Hematopoietic multipotent progenitor cell treated with erythropoietin and hydrocortisone succinate and interleukin-3 and kit ligand, for 6 days (in vitro differentiated cells): ENCODE measurements around the gene BRK1.
"Not testable (repeated sequence)": the region's sequence is repeated elsewhere in the genome, so short reads cannot be mapped to it uniquely, and the experiment has no call there.

Source experiments
- DNase-seq: peaks from one replicate; pipeline ENCODE4 v3.0.0-alpha.2; 2015

Gene BRK1

DNA sequence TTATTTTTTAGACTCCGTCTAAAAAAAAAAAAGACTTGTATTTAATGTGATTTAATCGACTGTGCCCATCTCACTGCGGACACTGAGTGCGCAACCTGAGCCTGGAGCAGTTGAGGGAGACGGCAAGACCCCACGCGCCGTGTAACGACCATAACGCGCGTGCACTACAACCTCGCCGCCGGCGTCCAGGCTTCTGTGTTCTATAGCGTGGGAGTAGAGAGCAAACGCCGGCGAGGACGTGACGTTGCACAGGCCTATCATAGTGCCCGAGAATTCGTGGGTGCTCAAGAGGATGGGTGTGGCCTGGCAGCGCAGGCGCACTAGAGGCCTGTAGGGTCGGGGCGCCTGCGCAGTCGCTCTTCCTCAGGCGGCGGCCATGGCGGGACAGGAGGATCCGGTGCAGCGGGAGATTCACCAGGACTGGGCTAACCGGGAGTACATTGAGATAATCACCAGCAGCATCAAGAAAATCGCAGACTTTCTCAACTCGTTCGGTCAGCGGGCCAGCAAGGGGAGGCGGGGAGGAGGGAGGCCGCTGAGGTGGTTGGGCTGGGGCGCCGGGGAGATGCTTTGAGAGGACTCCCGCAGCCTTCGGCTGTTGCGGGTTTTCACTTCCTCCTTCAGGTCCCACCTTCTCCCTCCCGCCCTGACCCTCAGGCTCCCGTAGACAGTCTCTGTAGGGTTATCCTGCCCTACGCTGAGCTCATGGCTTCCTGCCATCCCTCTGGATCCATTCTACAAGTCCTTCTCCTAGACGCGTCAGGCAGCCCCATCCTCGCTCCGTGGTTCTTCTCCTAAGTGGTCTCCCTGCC is at the start of gene BRK1:
TSS of gene BRK1 (plus strand) at position 350 of the 812 bp plus-strand sequence. CDS start at position 377, 27 bp downstream.
- peak; percentile 99 for DNase-seq

DNA sequence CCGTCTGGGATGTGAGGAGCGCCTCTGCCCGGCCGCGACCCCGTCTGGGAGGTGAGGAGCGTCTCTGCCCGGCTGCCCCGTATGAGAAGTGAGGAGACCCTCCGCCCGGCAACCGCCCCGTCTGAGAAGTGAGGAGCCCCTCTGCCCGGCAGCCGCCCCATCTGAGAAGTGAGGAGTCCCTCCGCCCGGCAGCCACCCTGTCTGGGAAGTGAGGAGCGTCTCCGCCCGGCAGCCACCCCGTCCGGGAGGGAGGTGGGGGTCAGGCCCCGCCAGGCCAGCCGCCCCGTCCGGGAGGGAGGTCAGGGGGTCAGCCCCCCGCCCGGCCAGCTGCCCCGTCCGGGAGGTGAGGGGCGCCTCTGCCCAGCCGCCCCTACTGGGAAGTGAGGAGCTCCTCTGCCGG is 45.4 kb upstream of the BRK1 start:
- not testable (repeated sequence) for DNase-seq

DNA sequence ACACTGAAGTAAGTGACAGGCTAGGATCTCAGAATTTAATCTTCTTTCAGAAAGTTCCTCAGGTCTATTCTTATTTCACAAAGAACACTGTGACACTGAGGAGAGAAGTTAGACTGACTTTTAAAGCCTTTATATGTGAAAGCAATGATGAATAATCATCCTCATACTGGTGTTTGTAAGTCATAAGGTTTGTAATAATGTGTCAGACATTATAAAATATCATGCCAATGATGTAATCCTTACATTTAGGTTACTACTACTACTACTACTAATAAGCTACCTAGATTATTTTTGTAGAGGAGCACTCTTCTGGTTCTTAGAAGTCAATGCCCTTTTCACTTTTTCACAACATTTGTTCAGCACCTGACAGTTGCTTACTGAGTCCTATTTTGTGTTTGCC is 40.8 kb upstream of the BRK1 start:
- DNase-seq: no peak

DNA sequence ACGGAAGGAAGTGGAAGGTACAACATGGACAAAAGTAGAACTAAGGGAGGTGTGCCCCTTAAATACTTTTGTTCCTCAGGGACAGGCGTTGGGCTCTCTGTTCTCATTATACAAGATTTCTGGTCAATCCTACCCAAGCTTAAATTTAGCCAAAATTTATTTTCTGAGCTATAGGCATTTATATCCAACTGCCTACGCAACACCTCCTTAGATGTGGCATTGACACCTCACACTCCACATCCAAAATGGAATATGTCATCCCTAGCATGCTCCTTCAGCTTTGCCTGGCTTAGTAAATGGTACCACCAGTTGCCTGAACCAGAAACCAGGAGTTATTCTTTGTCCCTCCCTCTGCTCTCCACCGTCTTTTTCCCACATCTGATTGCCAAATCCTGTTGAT is 33.6 kb upstream of the BRK1 start:
- no peak for DNase-seq

DNA sequence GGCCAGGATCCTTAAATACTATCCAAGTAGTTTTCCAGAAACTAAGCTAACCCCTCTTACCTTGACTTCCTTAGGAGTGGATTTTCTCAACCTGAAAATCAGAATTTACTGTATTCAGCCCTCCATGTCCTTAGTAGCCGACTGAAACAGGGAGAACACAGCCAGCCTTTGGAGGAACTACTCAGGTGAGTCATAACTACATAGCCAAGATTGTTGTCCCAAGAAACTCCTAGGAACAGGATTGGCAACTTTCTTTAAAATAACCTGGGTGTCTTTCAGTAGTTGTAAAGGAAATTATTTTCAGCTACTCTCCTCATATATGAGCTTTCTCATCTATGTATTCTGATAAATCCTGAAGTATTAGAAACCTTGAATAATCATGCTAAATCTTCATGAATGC is 29.7 kb upstream of the BRK1 start:
- no peak for DNase-seq

DNA sequence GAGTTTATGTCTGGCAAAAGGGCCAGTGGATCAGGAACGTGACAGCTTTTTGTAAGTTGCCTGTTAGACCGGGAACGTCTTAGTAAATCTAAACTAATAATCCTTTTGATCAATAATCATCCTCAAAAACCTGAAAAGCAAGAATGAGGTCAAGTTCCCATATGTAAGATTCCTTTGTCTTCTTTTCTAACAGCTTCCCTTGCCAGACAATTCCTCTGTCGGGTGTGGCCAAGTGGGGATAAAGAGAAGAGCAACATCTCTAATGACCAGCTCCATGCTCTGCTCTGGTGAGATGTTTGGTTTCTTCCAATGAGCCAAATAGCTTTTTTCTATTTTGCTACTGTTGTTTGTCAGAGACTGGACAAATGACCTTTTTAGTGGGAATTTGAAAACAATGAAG is 27.2 kb upstream of the BRK1 start:
- DNase-seq: no peak

DNA sequence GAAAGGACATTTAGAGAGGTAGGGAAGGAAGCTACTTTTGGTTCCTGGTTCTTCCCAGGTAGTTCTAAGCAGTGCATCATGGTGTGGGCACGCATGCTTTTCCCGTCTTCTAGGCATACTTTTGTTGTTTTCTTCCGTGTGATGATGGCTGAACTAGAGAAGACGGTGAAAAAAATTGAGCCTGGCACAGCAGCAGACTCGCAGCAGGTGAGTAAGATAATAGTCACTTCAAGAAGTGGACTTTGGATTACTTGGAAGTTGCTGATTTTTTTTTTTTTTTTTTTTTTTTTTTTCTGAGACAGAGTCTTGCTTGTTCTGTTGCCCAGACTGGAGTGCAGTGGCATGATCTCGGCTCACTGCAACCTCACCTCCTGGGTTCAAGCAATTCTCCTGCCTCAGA is 25.3 kb upstream of the BRK1 start:
- no peak for DNase-seq

DNA sequence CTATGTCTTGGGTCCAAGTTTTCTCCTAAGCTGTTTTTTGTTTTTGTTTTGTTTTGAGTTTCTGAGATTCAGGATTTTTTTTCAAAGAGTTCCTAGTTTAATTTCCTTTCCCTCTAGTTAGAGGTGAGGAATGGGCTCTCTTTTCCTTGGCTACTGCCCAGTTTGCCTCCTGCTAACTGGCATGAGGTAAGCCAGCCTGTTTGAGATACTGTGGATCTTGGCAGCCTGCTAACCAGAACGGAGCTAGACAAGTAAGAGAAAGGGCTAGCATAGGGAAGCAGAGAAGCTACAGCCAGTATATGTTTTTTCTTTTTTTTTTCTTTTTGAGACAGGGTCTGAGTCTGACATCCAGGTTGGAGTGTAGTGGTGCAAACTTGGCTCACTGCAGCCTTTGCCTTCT is 24.7 kb upstream of the BRK1 start:
- not testable (repeated sequence) for DNase-seq

DNA sequence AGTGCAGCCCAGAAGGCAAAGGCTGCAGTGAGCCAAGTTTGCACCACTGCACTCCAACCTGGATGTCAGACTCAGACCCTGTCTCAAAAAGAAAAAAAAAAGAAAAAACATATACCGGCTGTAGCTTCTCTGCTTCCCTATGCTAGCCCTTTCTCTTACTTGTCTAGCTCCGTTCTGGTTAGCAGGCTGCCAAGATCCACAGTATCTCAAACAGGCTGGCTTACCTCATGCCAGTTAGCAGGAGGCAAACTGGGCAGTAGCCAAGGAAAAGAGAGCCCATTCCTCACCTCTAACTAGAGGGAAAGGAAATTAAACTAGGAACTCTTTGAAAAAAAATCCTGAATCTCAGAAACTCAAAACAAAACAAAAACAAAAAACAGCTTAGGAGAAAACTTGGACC is 24.1 kb upstream of the BRK1 start:
- DNase-seq: not testable (repeated sequence)

DNA sequence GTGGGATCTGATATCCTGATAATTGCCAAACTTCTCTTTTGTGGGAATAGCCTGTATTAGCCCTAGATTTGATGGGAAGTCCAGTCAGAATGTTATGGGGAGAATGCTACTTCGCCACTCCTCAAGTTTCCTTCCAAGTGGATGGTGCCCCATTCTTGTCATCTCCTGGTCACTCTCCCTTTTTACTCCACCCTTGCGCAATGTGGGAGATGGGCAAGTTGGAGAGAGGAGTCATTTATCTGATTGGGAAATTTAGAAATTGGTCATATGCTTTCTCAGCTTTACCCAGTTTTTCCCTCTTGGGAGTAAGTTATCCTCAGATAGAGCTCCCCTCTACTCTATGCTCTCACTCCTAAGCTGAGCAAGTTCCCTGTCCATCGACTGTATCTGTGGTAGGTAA is 21.8 kb upstream of the BRK1 start:
- DNase-seq: no peak

DNA sequence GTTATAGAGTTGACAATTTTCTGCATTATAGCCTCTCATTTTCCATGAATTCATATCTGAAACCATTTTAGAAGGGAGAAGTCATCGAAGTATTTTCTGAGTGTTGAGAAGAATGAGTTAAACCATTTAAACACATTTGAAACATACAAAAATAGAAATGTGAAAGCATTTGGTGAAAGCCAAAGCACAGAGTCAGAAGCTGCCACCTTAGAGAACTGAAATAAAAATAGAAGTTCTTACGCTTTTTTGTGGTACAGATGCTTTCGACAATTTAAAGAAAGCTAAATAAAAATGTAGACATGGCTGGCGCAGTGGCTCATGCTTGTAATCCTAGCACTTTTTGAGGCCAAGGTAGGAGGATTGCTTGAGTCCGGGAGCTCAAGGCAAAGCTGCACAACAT is 16.4 kb upstream of the BRK1 start:
- DNase-seq: no peak

DNA sequence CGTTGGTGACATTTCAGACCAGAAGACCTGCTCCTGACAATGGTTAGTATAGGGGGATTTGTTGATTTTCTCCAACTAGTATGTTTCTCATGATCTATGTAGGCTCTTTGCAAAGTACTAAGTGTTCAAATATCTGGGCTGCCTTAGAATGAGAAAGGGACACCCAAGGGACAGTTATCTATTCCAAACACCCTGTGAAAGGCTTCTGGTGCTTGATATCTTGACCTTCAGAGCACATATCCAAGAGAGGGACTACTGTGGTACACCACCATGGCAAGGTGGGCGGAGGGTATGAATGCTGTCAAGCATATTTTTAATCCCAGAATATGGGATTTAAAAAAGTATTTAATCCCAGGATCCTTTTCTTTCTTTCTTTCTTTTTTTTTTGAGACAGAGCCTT is 8.6 kb upstream of the BRK1 start:
- DNase-seq: peak; percentile 73

DNA sequence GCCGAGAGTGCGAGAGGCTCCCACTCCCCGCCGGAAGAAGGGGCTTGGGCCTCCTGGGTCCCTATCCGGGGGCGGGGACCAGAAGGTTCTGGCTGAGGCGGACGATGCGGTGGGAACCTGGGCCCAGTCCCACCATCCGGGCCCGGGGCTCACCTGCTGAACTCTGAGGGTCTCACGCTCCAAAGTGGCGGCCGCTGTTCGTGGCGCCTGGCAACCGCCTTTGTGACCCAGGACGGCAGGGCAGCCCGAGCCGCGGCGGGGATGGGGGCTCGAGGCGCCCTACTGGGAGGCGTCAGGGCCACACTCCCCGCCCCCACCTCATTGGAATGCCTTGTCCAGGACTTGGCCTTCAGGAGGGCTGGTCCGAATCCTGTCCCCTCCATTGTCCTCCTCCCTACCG is 7.4 kb upstream of the BRK1 start, which contains the start of gene FANCD2OS:
TSS of gene FANCD2OS (minus strand) at position 165 of the 400 bp plus-strand sequence. CDS start 3,481 bp downstream, outside the sequence.
- DNase-seq: no peak

DNA sequence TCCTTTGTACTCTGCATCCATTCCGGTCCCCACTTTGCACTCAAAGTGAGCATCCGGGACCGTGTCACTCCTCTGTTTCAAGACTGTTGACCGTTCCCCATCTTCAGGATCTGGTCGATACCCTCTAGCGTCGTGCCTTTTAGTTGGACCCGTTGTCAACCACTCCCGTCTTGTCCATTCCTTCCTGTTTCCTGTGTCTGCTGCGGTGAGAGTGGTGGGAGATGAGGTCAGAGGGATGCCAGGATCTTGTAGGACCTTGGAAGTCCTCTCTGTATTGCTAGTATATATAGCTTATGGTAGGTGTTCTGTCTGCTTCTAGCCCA is 624 bp downstream of the BRK1 start:
- peak; percentile 66 for DNase-seq

DNA sequence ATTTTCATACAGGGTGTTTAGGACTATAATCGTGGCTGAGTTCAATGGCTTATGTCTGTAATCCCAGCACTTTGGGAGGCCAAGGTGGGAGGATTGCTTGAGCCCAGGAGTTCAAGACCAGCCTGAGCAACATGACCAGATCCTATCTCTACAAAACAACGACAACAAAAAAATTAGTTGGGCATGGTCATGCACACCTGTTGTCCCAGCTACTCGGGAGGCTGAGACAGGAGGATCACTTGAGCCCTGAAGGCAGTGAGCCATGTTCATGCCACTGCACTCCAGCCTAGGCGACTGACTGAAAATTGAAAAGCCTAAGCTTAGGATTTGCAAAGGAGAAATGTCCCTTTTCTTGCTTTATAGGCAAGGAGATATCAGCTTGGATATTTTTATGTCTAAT is 1.5 kb downstream of the BRK1 start:
- no peak for DNase-seq

DNA sequence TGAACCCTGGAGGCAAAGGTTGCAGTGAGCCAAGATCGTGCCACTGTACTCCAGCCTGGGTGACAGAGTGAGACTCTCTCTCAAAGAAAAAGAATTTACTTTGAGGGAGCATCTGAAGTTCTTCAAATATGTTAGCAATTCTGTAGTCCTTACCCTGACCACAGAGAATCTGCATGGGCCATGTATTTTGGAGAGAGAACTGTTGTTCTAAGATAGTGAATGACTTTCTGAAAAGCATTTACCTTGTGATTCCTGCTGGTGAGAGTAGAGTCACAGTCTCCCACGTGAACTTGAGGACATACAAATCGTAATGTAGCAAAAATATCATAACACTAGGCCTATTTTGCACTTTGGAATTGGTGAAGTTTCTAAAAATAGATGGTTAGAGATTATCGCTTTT is 3.9 kb downstream of the BRK1 start:
- DNase-seq: no peak

DNA sequence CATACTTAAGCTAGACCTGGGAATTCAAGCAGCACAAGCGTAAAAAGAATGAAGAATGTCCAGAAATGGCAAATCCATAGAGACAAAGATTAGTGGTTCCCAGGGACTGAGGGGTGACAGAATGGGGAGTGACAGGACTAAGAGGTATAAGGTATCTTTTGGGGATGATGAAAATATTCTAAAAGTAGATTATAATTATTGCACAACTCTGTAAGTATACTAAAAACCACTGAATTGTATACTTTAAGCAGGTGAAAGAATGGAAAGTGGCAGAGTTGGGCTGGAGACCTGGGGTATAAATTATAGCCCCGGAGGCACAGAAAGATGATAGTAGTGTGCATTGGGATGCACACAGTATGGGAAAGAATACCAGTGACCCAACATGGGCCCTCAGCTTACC is 5.6 kb downstream of the BRK1 start:
- DNase-seq: no peak

DNA sequence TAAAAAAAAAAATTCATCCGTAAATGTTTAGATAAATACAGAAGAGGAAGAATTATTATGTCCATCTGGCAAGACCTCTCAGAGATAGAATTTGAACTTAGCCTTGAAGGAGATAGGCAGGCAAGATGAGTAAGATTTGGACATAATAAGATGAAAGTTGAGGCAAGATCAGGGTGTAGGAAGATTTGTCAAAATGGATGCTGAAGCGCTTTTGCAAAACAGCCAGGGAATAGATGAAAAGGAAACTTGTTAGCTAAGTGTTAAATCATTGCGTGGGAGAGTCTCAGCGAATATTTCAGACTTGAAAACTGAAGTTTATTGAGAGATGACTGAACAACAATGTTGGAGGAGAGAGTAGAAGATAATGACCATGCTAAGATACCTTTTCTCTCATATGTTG is 7.2 kb downstream of the BRK1 start:
- DNase-seq: no peak

DNA sequence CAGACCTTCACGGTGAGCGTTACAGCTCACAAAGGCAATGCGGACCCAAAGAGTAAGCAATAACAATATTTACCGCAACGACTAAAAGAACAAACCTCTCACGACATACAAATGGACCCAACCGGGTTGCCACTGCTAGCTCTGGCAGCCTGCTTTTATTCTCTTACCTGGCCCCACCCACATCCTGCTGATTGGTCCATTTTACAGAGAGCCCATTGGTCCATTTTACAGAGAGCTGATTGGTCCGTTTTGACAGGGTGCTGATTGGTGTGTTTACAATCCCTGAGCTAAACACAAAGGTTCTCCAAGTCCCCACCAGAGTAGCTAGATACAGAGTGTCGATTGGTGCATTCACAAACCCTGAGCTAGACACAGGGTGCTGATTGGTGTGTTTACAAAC is 20.4 kb downstream of the BRK1 start:
- not testable (repeated sequence) for DNase-seq

DNA sequence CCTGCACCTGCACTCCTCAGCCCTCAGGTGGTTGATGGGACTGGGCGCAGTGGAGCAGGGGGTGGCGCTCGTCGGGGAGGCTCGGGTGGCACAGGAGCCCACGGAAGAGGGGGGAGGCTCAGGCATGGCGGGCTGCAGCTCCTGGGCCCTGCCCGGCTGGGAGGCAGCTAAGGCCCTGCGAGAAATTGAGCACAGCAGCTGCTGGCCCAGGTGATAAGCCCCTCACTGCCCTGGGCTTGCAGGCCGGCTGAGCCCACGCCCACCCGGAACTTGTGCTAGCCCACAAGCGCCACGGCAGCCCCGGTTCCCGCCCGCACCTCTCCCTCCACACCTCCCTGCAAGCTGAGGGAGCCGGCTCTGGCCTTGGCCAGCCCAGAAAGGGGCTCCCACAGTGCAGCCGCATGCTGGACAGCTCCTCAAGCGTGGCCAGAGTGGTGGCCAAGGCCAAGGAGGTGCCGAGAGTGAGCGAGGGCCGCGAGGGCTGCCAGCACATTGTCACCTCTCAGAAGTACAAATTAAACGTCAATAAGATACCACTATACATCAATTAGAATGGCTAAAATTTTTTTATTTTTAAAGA is 21.0 kb downstream of the BRK1 start:
- no peak for DNase-seq

DNA sequence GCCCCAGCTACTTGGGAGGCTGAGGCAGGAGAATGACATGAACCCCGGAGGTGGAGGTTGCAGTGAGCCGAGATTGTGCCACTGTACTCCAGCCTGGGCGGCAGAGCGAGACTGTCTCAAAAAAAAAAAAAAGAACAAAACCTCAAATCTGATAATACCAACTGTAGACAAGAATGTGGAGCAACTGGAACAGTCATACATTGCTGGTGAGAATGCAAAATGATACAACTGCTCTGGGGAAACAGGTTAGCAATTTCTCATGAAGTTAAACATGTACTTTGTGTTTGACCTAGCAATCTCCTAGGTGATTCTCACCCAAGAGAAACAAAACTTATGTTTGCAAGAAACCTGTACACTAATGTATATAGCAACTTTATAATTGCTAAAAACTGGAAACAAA is 21.7 kb downstream of the BRK1 start:
- peak; percentile 87 for DNase-seq

DNA sequence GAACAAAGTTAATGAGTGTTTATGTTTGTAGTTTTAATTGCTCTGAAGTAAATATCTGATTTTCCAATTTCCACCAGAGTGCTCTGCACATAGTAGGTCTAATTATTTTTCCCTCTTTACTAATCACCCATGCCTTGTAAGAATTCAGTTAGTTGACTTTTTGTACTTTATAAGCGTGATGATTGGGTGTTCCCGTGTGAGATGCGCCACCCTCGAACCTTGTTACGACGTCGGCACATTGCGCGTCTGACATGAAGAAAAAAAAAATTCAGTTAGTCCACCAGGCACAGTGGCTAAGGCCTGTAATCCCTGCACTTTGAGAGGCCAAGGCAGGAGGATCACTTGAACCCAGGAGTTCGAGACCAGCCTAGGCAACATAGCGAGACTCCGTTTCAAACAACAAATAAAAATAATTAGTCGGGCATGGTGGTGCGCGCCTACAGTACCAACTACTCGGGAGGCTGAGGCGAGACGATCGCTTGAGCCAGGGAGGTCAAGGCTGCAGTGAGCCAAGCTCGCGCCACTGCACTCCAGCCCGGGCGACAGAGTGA is 25.6 kb downstream of the BRK1 start:
- DNase-seq: no peak

DNA sequence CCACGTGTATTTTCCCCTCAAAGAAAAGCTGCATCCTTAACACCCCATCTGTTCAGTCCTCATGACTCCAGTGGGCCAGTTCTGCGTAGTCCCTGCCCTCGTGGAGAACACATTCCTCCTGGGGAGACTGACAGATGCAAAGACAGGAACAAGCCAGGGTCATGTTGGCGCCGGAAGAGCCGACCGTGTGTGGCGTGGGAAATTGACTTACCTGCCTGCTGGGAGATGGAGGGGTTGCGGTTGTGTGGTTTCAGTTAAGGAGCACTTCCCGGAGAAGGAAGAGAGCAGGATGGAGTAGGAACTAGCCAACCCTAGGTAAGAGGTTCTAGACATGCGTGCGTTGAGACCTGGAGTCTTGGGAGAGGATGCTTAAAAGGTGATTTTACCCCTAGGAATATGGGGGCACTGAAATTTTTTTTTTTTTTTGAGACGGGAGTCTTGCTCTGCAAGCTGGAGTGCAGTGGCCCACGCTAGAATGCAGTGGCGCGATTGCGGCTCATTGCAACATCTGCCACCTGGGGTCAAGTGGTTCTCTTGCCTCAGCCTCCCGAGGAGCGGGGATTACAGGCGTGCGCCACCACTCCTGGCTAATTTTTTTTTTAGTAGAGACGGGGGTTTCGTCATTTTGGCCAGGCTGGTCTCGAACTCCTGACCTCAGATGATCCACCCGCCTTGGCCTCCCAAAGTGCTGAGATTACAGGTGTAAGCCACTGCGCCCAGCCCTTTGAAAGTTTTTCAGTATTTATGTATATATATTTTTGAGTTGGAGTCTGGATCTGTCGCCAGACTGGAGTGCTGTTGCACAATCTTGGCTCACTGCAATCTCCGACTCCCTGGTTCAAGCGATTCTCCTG is 27.5 kb downstream of the BRK1 start:
- no peak for DNase-seq

DNA sequence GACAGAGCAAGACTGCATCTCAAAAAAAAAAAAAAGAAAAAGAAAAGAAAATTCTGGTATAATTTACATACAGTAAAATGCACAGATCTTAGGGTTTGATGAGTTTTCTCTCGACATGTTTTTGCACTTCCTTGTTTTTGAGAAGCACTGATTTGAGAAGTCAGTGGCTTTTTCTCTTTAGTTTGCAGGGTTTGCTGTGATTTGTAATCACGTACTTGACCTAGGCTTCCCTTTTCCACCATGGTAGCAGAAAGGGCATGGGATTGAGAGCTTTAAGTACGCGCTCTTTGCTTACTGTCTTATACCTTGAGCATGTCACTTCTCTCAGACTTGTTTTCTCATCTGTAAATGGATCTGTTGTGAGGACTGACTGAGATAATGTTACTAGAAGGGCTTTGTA is 30.2 kb downstream of the BRK1 start:
- no peak for DNase-seq
